Measurements from ENCODE around the gene PI4K2A. TPM values are rescaled to one million over a fixed set of nuclear protein-coding genes. Genes with fewer than 3 reads are reported as not detected.
"Not testable (repeated sequence)": the region's sequence is repeated elsewhere in the genome, so short reads cannot be mapped to it uniquely, and the experiment has no call there.

Gene PI4K2A
- total RNA-seq, 1 donor, result 29.0 TPM

DNA sequence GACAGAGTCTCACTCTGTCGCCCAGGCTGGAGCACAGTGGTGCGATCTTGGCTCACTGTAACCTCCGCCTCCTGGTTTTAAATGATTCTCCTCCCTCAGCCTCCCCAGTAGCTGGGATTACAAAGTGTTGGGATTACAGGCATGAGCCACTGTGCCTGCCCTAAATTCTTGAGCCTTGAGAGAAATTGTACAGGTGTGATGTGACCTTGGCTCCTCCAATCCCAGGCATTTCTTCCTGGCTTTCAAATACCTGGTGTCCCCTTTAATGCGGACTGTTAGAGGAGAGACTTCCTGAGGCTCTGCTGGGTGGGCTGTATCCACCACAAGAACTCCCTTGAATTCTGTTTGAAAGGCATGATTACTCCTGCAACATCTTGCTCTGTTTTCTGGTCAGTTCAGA, 22.2 kb upstream of the PI4K2A start:
- Histone ChIP-seq H3K27me3 (ENCODE audit: insufficient read depth, low read length) (no peaks in the 10 kb centered on the region), H3K9me3 (ENCODE audit: low read depth, low read length) (no peaks in the 10 kb centered on the region), H3K4me3 (ENCODE audit: low read length) (no peak overlapping the region), H3K4me1 (ENCODE audit: insufficient read depth, low read length) (no peaks in the 10 kb centered on the region)

DNA sequence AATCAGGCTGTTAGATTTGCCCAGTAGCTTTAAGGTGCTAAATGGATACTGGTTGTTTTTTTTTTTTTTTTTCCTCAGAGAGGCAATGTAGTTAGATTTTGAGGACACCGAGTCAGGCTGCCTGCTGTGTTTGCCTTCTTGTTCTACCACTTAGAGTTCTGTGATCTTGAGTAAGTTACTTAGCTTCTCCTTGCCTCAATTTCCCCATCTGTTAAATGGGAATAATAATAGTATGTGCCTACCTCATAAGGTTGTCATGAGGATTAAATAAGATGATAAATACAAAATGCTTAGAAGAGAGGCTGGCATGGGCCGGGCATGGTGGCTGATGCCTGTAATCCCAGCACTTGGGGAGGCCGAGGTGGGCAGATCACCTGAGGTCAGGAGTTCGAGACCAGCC, 21.7 kb upstream of the PI4K2A start:
- Histone ChIP-seq H3K4me3 (ENCODE audit: low read length) (no peak overlapping the region), H3K27me3 (ENCODE audit: insufficient read depth, low read length) (no peaks in the 10 kb centered on the region)

DNA sequence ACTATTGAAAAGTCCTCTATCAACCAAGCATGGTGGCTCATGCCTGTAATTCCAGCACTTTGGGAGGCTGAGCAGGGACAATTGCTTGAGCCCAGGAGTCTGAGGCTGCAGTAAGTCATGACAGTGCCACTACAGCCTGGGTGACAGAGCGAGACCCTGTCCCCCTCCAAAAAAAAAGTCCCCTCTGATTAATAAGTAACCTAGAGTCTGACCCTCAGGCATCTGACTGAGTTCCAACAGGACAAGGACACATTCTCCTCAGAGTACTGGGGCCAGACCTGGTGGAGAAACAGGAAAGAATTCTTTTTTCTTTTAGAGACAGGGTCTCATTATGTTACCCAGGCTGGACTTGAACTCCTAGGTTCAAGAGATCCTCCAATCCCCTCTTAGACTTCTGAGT, 17.2 kb upstream of the PI4K2A start:
- Histone ChIP-seq H3K9me3 (ENCODE audit: low read depth, low read length) (no peaks in the 10 kb centered on the region), H3K27me3 (ENCODE audit: insufficient read depth, low read length) (no peaks in the 10 kb centered on the region), H3K4me3 (ENCODE audit: low read length) (no peak overlapping the region), H3K4me1 (ENCODE audit: insufficient read depth, low read length) (no peaks in the 10 kb centered on the region)

More for the DNA sequence above, 21.7 kb upstream of the PI4K2A start:
- no peaks in the 10 kb centered on the region for H3K4me1 ChIP-seq (ENCODE audit: insufficient read depth, low read length)
- H3K9me3 ChIP-seq (ENCODE audit: low read depth, low read length), result no peaks in the 10 kb centered on the region

DNA sequence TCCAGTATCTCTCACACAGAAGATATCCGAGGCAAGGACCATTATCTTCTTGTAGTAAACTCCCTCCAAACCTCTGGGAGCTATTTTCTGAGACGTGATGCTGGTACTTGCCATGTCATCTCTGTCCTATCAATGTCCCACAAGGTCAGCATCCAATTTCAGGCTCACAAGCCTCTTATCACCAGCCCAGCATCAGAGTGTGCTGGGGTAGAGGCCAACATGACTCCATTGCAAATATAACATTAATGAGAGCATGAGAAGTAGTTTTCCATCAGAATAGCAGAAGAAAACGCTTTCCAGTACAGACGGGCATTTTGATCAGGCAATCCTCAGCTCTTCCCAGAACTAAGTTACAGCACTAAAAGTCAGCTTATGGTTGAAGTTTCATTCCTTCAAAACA, 12.7 kb upstream of the PI4K2A start:
- H3K4me1 ChIP-seq (ENCODE audit: insufficient read depth, low read length), result peaks cover 1% of the 10 kb centered on the region
- H3K27me3 ChIP-seq (ENCODE audit: insufficient read depth, low read length), result no peaks in the 10 kb centered on the region
- no peaks in the 10 kb centered on the region for H3K9me3 ChIP-seq (ENCODE audit: low read depth, low read length)
- no peak overlapping the region for H3K4me3 ChIP-seq (ENCODE audit: low read length)

DNA sequence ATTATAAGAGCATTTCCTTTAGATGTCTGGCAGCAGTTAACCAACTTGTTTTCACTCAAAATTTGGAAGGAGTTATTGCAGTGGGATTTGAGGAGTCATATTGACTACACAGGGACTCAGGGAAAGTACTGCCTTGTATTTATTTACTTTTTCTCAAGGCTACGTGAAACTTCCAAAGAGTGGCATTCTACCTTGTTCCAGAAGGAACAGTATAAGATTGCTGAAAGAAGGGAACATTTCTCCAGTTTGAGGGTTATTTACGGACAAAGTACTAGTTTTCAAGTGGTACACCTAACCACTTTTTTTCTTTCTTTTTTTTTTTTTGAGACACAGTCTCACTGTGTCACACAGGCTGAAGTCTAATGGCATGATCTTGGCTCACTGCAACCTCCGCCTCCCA, 12.2 kb upstream of the PI4K2A start:
- H3K4me3 ChIP-seq (ENCODE audit: low read length), result no peak overlapping the region
- no peaks in the 10 kb centered on the region for H3K27me3 ChIP-seq (ENCODE audit: insufficient read depth, low read length)
- no peaks in the 10 kb centered on the region for H3K9me3 ChIP-seq (ENCODE audit: low read depth, low read length)
- H3K4me1 ChIP-seq (ENCODE audit: insufficient read depth, low read length), result peaks cover 4% of the 10 kb centered on the region

DNA sequence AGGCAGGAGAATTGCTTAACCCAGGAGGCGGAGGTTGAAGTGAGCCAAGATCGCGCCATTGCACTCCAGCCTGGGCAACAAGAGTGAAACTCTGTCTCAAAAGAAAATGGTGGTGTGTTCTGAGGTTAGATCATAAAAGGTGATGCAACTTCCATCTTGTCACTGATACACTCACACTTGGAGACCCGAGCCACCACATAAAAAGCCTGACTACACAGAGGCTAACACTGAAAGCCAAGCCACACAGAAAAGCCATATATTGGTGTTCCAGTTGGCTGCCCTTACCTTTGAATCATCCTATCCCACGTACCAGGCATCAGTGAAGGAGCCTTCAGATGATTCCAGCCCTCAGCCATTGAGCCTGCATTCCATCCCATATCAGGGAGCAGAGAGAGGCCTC, 11.2 kb upstream of the PI4K2A start:
- H3K4me1 ChIP-seq (ENCODE audit: insufficient read depth, low read length), result peaks cover 10% of the 10 kb centered on the region
- no peaks in the 10 kb centered on the region for H3K27me3 ChIP-seq (ENCODE audit: insufficient read depth, low read length)
- H3K9me3 ChIP-seq (ENCODE audit: low read depth, low read length), result no peaks in the 10 kb centered on the region
- H3K4me3 ChIP-seq (ENCODE audit: low read length), result no peak overlapping the region

DNA sequence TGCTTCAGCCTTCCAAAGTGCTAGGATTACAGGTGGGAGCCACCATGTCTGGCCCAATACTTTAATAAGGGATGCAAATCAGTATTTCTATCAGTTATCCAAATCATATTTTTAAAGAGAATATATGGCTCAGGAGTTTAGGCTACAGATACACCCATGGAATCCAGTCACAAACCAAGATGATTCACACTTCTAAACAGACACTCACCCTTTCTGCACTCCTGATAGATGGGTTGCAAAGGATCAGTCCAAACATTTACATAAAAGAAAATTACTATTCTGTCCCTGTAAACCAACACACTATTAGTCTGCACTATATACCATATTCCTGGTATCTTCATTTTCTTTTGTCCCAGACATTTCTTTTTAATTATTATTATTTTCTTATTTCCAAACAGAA, 9.4 kb upstream of the PI4K2A start:
- Histone ChIP-seq H3K4me1 (ENCODE audit: insufficient read depth, low read length) (peaks cover 10% of the 10 kb centered on the region), H3K4me3 (ENCODE audit: low read length) (no peak overlapping the region), H3K9me3 (ENCODE audit: low read depth, low read length) (no peaks in the 10 kb centered on the region), H3K27me3 (ENCODE audit: insufficient read depth, low read length) (no peaks in the 10 kb centered on the region)

DNA sequence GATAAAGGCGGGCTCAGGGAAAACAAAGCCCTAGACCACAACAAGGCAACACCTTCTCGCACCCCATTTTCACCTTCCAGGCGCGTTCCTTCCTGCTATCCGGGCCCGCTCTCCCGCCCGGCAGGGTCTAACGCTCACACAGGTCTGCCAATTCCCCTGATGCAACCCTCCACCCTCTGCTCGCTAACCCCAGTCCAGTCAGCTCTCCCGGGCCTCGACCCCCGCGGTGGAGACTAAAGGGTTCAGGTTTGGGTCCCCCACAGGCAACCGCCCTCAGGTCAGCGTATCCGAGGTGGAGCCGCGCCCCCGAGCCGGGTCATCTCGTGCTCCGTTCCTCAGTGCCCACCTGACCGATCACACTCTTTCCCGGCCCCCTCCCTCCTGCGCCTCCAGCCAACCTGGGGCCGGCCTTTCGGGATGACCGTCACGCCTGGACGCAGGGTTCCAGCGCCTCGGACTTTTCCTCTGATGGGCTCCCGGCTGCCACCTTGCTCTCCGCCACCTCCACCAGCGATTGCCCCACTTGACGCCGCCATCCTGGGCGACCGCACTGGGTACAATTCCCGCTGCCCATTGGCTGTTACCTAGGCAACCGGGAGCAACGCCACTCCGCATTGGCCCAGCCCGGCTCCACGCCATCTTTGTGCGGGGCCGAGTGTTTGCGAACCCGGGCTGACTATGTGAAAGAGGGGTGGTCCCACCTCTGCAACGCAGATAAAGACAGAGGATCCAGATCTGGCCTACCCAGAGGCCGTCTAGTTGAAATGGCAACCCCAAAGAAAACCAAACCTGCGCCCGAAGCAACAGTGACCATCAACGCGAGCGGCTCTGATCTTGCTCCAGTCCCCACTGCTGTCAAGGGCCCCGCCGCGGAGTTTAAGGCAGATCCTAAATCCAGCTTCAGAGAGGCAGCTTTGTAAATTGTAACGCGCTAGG, 7.3 kb upstream of the PI4K2A start, which contains the start of gene MORN4:
MORN4 (minus strand) TSS at position 552 of the 936 bp plus-strand sequence. CDS start 13,847 bp downstream, outside the sequence.
- peaks cover 10% of the 10 kb centered on the region for H3K4me1 ChIP-seq (ENCODE audit: insufficient read depth, low read length)
- no peaks in the 10 kb centered on the region for H3K27me3 ChIP-seq (ENCODE audit: insufficient read depth, low read length)
- H3K9me3 ChIP-seq (ENCODE audit: low read depth, low read length), result no peaks in the 10 kb centered on the region
- peak within 1 kb of the TSS; percentile 56 for H3K4me3 ChIP-seq (ENCODE audit: low read length)

DNA sequence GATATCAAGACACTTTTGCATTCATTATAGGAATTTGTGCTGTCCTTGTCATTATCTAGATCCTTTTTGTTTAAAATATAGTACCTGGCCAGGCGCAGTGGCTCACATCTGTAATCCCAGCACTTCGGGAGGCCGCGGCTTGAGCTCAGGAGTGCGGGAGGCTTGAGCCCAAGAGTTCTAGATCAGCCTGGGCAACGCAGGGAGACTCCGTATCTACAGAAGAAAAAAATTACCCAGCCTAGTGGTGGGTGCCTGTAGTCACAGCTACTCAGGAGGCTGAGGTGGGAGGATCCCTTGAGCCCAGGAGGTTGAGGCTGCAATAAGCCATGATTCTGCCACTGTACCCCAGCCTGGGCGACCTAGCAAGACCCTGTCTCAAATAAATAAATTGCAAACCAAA, 6.5 kb upstream of the PI4K2A start:
- no peaks in the 10 kb centered on the region for H3K9me3 ChIP-seq (ENCODE audit: low read depth, low read length)
- H3K4me3 ChIP-seq (ENCODE audit: low read length), result peak overlapping the region; percentile 56
- no peaks in the 10 kb centered on the region for H3K27me3 ChIP-seq (ENCODE audit: insufficient read depth, low read length)
- peaks cover 10% of the 10 kb centered on the region for H3K4me1 ChIP-seq (ENCODE audit: insufficient read depth, low read length)

DNA sequence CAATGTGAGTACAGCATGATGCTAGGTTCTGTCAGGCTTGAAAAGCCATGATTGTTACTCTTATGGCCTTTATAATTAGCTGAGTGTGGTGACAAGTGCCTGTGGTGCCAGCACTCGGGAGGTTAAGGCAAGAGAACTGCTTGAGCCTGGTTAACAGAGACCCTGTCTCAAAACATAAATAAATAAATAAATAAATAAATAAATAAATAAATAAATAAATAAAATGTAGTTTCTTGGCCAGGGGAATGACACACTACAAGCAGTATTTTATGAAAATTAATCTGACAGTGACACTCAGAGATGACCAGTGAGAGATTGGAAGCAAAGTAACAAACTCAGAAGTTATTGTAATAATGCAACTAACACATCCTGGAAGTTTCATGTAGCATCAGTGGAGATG, 4.9 kb upstream of the PI4K2A start:
- Histone ChIP-seq H3K27me3 (ENCODE audit: insufficient read depth, low read length) (no peaks in the 10 kb centered on the region), H3K9me3 (ENCODE audit: low read depth, low read length) (no peaks in the 10 kb centered on the region), H3K4me3 (ENCODE audit: low read length) (no peak overlapping the region), H3K4me1 (ENCODE audit: insufficient read depth, low read length) (peaks cover 14% of the 10 kb centered on the region)

DNA sequence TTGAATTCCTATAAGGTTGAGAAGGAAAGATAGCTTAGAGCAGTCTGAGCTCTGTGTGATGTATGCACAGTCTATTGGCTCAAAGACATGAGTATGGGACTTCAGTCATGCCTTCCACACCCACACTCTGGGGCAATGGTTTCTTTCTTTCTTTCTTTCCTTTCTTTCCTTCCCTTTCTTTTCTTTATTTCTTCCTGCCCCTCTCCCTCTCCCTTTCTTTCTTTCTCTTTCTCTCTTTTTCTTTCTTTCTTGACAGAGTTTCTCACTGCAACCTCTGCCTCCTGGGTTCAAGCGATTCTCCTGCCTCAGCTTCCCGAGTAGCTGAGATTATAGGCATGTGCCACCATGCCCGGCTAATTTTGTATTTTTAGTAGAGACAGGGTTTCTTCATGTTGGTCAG, 1.4 kb upstream of the PI4K2A start:
- not testable (repeated sequence) for H3K27me3 ChIP-seq (ENCODE audit: insufficient read depth, low read length); H3K9me3 ChIP-seq (ENCODE audit: low read depth, low read length); H3K4me3 ChIP-seq (ENCODE audit: low read length)
- H3K4me1 ChIP-seq (ENCODE audit: insufficient read depth, low read length), result peaks cover 22% of the 10 kb centered on the region

DNA sequence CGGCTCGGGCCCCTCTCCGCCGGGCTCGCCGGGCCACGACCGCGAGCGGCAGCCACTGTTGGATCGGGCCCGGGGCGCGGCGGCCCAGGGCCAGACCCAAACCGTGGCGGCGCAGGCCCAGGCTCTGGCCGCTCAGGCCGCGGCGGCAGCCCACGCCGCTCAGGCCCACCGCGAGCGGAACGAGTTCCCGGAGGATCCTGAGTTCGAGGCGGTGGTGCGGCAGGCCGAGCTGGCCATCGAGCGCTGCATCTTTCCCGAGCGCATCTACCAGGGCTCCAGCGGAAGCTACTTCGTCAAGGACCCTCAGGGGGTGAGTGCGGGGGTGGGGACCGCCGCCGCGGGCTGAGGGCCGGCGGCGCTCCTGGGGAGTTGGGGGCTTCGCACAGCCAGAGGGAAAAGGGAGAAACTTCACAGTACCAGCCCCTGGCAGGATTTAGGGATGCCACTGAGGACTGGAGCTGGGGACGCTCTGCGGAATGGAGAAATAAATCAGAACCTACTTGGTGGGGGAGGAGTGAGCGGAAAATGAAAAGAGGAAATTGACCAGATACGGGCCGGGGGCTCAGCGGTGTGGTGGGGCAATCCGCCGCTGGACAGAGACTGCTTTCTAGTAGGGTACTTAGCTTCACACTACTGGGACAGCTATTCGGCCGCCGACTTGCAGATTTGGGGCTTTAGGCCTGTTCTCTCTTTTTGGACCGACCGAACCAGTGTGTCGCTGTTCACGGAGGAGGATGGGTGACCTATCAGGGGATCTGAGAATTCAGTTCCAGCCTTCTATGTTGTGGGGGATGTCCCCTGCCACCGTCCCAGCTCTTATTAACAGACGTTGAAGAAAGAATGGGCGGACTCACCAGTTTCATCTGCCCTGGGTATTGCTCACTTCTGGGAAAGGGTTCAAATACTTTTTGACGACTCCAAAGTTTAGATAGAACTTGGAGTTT, 669 bp downstream of the PI4K2A start:
- Histone ChIP-seq H3K9me3 (ENCODE audit: low read depth, low read length) (no peaks in the 10 kb centered on the region), H3K27me3 (ENCODE audit: insufficient read depth, low read length) (no peaks in the 10 kb centered on the region), H3K4me1 (ENCODE audit: insufficient read depth, low read length) (peaks cover 22% of the 10 kb centered on the region), H3K4me3 (ENCODE audit: low read length) (peak overlapping the region; percentile 82)

DNA sequence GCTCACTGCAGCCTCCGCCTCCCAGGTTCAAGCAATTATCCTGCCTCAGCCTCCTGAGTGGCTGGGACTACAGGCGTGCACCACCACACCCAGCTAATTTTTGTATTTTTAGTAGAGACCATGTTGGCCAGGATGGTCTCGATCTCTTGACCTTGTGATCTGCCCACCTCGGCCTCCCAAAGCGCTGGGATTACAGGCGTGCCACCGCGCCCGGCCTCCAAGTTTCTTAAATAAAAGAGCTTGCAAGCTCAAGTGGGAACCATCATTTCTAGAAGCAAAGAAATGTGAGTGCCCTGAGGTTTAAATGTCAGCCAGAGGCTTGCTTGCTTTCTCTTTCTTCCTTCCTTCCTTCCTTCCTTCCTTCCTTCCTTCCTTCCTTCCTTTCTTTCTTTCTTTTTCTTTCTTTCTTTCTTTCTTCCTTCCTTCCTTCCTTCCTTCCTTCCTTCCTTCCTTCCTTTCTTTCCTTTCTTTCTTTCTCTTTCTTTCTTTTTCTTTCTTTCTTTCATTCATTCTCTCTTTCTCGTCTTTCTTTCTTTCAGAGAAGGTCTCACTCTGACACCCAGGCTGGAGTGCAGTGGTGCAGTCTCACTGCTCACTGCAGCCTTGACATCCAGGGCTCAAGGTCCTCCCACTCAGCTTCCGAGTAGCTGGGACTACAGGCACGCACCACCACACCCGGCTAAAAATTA, 2.1 kb downstream of the PI4K2A start:
- H3K27me3 ChIP-seq (ENCODE audit: insufficient read depth, low read length), result not testable (repeated sequence)

DNA sequence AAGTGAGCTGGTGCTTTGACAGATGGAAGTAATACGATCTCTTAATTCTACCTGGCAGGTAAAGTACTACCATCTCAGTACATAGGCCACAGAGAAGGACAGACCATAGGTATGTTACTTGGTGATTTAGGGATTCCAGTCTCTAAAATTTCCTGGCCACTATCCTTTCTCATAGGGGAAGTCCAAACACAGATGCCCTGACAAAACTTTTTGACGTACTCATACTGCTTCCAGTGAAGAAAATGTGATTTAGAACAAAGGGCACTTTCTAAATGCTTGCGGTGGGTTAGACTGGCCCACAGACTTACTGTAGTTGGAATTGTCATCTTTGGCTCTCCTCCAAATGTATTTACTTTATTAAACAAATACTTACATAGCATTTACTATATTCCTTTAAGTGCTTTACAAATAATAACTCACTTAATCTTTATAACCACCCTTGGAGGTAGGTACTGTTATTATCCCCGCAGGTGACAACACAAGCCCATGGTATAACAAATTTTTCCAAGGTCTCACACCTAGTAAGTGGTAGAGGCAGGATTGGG, 3.0 kb downstream of the PI4K2A start:
- H3K27me3 ChIP-seq (ENCODE audit: insufficient read depth, low read length), result no peaks in the 10 kb centered on the region
- no peaks in the 10 kb centered on the region for H3K9me3 ChIP-seq (ENCODE audit: low read depth, low read length)
- peaks cover 35% of the 10 kb centered on the region for H3K4me1 ChIP-seq (ENCODE audit: insufficient read depth, low read length)
- no peak overlapping the region for H3K4me3 ChIP-seq (ENCODE audit: low read length)

More for the DNA sequence above, 2.1 kb downstream of the PI4K2A start:
- not testable (repeated sequence) for H3K4me3 ChIP-seq (ENCODE audit: low read length); H3K9me3 ChIP-seq (ENCODE audit: low read depth, low read length)
- H3K4me1 ChIP-seq (ENCODE audit: insufficient read depth, low read length), result peaks cover 26% of the 10 kb centered on the region
